Measurements from ENCODE around the gene SNRPA.
A peak's percentile ranks its signal among the peaks of the same experiment; 100 is the strongest.

Gene SNRPA

DNA sequence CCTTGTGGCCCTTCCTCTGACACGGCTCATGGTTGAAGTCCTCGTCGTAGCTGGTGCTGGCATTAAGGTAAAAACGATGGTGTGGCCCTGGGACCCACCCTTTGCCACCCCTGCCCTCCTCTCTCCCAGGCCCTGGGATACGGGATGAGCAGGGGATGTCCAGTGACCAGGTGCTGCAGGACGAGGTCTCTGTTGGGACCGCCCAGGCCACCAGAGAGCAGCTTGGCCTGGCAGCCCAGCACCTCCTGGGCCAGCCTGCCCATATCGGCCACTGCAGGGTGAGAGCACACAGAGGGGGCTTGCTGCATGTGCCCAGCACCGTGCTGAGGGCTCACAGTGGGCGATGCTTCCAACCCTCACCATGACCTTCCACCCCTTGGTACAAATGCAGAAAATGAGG lies 7.1 kb upstream of the SNRPA start:
- H3K4ac ChIP-seq (ENCODE audit: low read depth, low read length) = no peak overlapping the region
- no peak overlapping the region for H3K4me2 ChIP-seq (ENCODE audit: low read length)
- H3K27ac ChIP-seq (ENCODE audit: low read depth, low read length) = no peak overlapping the region
- H3K18ac ChIP-seq (ENCODE audit: low read length) = no peak overlapping the region
- no peak overlapping the region for H2BK120ac ChIP-seq (ENCODE audit: insufficient read depth, low read length, poor library complexity)
- no peak overlapping the region for H2BK5ac ChIP-seq (ENCODE audit: low read depth, low read length, poor library complexity)
- no peak for DNase-seq
- no peak overlapping the region for H4K12ac ChIP-seq (ENCODE audit: low read depth, low read length)
- no peaks in the 10 kb centered on the region for H3K27me3 ChIP-seq (ENCODE audit: insufficient read depth, low read length)
- peak overlapping the region; percentile 22 for H2BK12ac ChIP-seq (ENCODE audit: low read length)
- H2AFZ ChIP-seq (ENCODE audit: insufficient read depth, low read length, poor library complexity) = no peak overlapping the region
- no CpG with 5 or more reads among the region's 10 CpGs for WGBS (ENCODE audit: extremely low coverage, insufficient coverage, insufficient read length)
- peaks cover 17 to 20% of the 10 kb centered on the region in 2 experiments for H3K36me3 ChIP-seq (ENCODE audit: control insufficient read depth in 1 of 2, insufficient read depth in 2 of 2, low read length in 2 of 2)
- H3K4me1 ChIP-seq (ENCODE audit: control insufficient read depth in 1 of 2, insufficient read depth in 2 of 2, low read length in 2 of 2) = peaks cover 18 to 22% of the 10 kb centered on the region in 2 experiments
- H3K9me3 ChIP-seq (ENCODE audit: insufficient read depth, low read depth, low read length) = no peaks in the 10 kb centered on the region
- H3K9ac ChIP-seq (ENCODE audit: low read length) = no peak overlapping the region
- no peak overlapping the region for H4K91ac ChIP-seq (ENCODE audit: low read depth, low read length)
- no peak overlapping the region for H3K14ac ChIP-seq (ENCODE audit: low read length)
- no peak overlapping the region for H3K4me3 ChIP-seq (ENCODE audit: low read depth, low read length)
- H3K79me1 ChIP-seq (ENCODE audit: low read length) = peaks cover 9% of the 10 kb centered on the region
- H3K79me2 ChIP-seq (ENCODE audit: control insufficient read depth, insufficient read depth, low read length, poor library complexity) = no peaks in the 10 kb centered on the region
- H2AK5ac ChIP-seq (ENCODE audit: low read length) = no peak overlapping the region
- no peak overlapping the region for H3K23ac ChIP-seq (ENCODE audit: low read length)
- H4K8ac ChIP-seq (ENCODE audit: low read depth, low read length) = no peak overlapping the region

DNA sequence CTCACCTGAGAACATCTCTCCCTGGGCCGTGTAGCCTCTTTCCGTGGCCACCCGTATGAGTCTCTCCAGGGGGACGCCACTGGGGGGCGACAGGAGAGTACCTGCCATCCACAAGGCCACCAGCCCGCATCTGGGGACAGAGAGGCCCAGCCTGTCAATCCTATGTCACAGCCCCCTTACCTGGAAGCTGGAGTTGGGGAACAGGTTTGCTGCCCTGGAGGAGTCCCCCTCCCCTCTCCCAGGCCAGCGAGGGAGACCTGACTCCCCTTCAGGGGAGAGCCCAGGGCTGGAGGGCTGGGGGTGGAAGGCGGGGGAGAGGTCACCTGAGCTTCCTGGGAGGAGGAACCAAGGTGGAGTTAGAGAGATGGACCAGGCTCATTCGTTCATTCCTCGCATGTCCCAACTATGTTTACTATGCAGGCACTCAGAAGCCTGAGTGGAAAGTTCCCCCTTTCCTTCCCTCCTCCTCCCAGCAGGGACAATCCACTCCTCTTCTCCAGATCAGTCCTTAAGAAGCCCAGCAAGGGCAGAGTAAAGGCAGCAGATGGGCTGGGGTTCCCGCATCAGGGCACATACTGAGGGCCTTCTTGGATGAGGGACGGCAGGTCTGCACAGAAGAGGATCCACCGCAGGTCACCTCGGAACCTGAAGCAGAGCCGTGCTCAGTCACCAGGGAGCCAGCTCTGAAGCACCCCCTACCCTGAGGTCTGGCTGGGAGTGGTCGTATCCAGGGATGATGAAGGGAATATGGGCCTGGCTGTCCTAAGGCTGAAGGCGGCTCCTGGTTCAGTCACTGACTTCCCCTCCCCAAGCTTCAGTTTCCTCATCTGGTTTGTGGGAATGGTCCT lies 6.2 kb upstream of the SNRPA start:
- peak overlapping the region; percentile 7 for H2AK5ac ChIP-seq (ENCODE audit: low read length)
- H3K14ac ChIP-seq (ENCODE audit: low read length) = peak overlapping the region; percentile 54
- no peak overlapping the region for H3K4me3 ChIP-seq (ENCODE audit: low read depth, low read length)
- H3K79me1 ChIP-seq (ENCODE audit: low read length) = peaks cover 14% of the 10 kb centered on the region
- peak overlapping the region; percentile 15 for H3K9ac ChIP-seq (ENCODE audit: low read length)
- peak overlapping the region; percentile 1 for H3K4ac ChIP-seq (ENCODE audit: low read depth, low read length)
- peak overlapping the region; percentile 50 for H2BK5ac ChIP-seq (ENCODE audit: low read depth, low read length, poor library complexity)
- H3K18ac ChIP-seq (ENCODE audit: low read length) = peak overlapping the region; percentile 19
- peaks cover 26 to 30% of the 10 kb centered on the region in 2 experiments for H3K4me1 ChIP-seq (ENCODE audit: control insufficient read depth in 1 of 2, insufficient read depth in 2 of 2, low read length in 2 of 2)
- H2BK120ac ChIP-seq (ENCODE audit: insufficient read depth, low read length, poor library complexity) = peak overlapping the region; percentile 14
- no peak overlapping the region for H3K23ac ChIP-seq (ENCODE audit: low read length)
- H4K91ac ChIP-seq (ENCODE audit: low read depth, low read length) = peak overlapping the region; percentile 84
- peak overlapping the region; percentile 32 for H3K4me2 ChIP-seq (ENCODE audit: low read length)
- peak overlapping the region; percentile 78 for H3K27ac ChIP-seq (ENCODE audit: low read depth, low read length)
- no peaks in the 10 kb centered on the region for H3K9me3 ChIP-seq (ENCODE audit: insufficient read depth, low read depth, low read length)
- H4K12ac ChIP-seq (ENCODE audit: low read depth, low read length) = peak overlapping the region; percentile 9
- H3K27me3 ChIP-seq (ENCODE audit: insufficient read depth, low read length) = no peaks in the 10 kb centered on the region
- H3K36me3 ChIP-seq (ENCODE audit: control insufficient read depth in 1 of 2, insufficient read depth in 2 of 2, low read length in 2 of 2) = peaks cover 9 to 12% of the 10 kb centered on the region in 2 experiments
- no CpG with 5 or more reads among the region's 17 CpGs for WGBS (ENCODE audit: extremely low coverage, insufficient coverage, insufficient read length)
- H3K79me2 ChIP-seq (ENCODE audit: control insufficient read depth, insufficient read depth, low read length, poor library complexity) = peaks cover 4% of the 10 kb centered on the region
- peak overlapping the region; percentile 59 for H4K8ac ChIP-seq (ENCODE audit: low read depth, low read length)
- H2BK12ac ChIP-seq (ENCODE audit: low read length) = peak overlapping the region; percentile 1
- peak; percentile 48 to 71 for DNase-seq
- no peak overlapping the region for H2AFZ ChIP-seq (ENCODE audit: insufficient read depth, low read length, poor library complexity)

DNA sequence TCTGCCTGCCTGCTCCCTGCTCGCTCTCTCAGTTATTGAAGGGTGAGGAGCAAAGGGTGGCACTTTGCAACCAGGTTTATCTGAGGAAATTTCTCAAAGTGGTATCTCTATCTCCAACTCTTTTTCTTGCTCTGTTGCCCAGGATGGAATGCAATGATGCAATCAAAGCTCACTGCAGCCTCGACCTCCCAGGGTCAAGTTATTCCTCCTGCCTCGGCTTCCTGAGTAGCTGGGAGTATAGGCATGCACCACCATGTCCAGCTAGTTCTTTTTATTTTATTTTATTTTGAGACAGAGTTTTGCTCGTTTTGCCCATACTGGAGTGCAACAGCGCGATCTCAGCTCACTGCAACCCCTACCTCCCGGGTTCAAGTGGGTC lies 5.6 kb upstream of the SNRPA start:
- peak overlapping the region; percentile 54 for H3K14ac ChIP-seq (ENCODE audit: low read length)

DNA sequence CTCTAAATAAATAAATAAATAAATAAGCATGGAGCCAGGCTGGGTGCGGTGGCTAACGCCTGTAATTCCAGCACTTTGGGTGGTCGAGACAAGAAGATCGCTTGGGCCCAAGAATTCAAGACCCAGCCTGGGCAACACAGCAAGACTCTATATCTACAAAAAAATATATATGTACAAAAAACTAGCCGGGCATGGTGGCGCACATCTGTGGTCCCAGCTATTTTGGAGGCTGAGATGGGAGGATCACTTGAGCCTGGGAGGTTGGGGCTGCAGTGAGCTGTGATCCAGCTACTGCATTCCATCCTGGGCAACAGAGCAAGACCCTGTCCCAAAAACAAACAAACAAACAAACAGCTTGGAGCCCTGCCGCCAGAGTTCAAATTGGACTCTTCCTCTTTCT lies 3.5 kb upstream of the SNRPA start:
- H3K9ac ChIP-seq (ENCODE audit: low read length) = no peak overlapping the region
- no peak overlapping the region for H3K23ac ChIP-seq (ENCODE audit: low read length)
- no peaks in the 10 kb centered on the region for H3K27me3 ChIP-seq (ENCODE audit: insufficient read depth, low read length)
- H2AFZ ChIP-seq (ENCODE audit: insufficient read depth, low read length, poor library complexity) = no peak overlapping the region
- peaks cover 28% of the 10 kb centered on the region for H3K79me1 ChIP-seq (ENCODE audit: low read length)
- H3K36me3 ChIP-seq (ENCODE audit: control insufficient read depth in 1 of 2, insufficient read depth in 2 of 2, low read length in 2 of 2) = no peaks in the 10 kb centered on the region
- H3K4me3 ChIP-seq (ENCODE audit: low read depth, low read length) = no peak overlapping the region
- peaks cover 17% of the 10 kb centered on the region for H3K79me2 ChIP-seq (ENCODE audit: control insufficient read depth, insufficient read depth, low read length, poor library complexity)
- H2BK12ac ChIP-seq (ENCODE audit: low read length) = no peak overlapping the region
- no peak overlapping the region for H3K4me2 ChIP-seq (ENCODE audit: low read length)
- H2BK5ac ChIP-seq (ENCODE audit: low read depth, low read length, poor library complexity) = no peak overlapping the region
- DNase-seq = no peak
- no peak overlapping the region for H2AK5ac ChIP-seq (ENCODE audit: low read length)
- H3K9me3 ChIP-seq (ENCODE audit: insufficient read depth, low read depth, low read length) = no peaks in the 10 kb centered on the region
- H4K91ac ChIP-seq (ENCODE audit: low read depth, low read length) = no peak overlapping the region
- H3K18ac ChIP-seq (ENCODE audit: low read length) = no peak overlapping the region
- no peak overlapping the region for H2BK120ac ChIP-seq (ENCODE audit: insufficient read depth, low read length, poor library complexity)
- no peak overlapping the region for H3K14ac ChIP-seq (ENCODE audit: low read length)
- H3K27ac ChIP-seq (ENCODE audit: low read depth, low read length) = no peak overlapping the region
- no CpG with 5 or more reads among the region's 7 CpGs for WGBS (ENCODE audit: extremely low coverage, insufficient coverage, insufficient read length)
- no peak overlapping the region for H4K8ac ChIP-seq (ENCODE audit: low read depth, low read length)
- H4K12ac ChIP-seq (ENCODE audit: low read depth, low read length) = no peak overlapping the region
- no peak overlapping the region for H3K4ac ChIP-seq (ENCODE audit: low read depth, low read length)
- H3K4me1 ChIP-seq (ENCODE audit: control insufficient read depth in 1 of 2, insufficient read depth in 2 of 2, low read length in 2 of 2) = peaks cover 30 to 31% of the 10 kb centered on the region in 2 experiments

More for the DNA sequence above, 5.6 kb upstream of the SNRPA start:
- DNase-seq = peak in 1 of 2 donors; percentile 66
- no peak overlapping the region for H4K12ac ChIP-seq (ENCODE audit: low read depth, low read length)
- no peak overlapping the region for H3K4ac ChIP-seq (ENCODE audit: low read depth, low read length)
- H2BK5ac ChIP-seq (ENCODE audit: low read depth, low read length, poor library complexity) = peak overlapping the region; percentile 50
- H3K36me3 ChIP-seq (ENCODE audit: control insufficient read depth in 1 of 2, insufficient read depth in 2 of 2, low read length in 2 of 2) = peaks cover 3 to 5% of the 10 kb centered on the region in 2 experiments
- H4K91ac ChIP-seq (ENCODE audit: low read depth, low read length) = peak overlapping the region; percentile 84
- H4K8ac ChIP-seq (ENCODE audit: low read depth, low read length) = peak overlapping the region; percentile 59
- H2BK12ac ChIP-seq (ENCODE audit: low read length) = no peak overlapping the region
- WGBS (ENCODE audit: extremely low coverage, insufficient coverage, insufficient read length) = no CpG with 5 or more reads among the region's 7 CpGs
- H3K23ac ChIP-seq (ENCODE audit: low read length) = no peak overlapping the region
- H2AFZ ChIP-seq (ENCODE audit: insufficient read depth, low read length, poor library complexity) = no peak overlapping the region
- no peak overlapping the region for H3K4me3 ChIP-seq (ENCODE audit: low read depth, low read length)
- H3K18ac ChIP-seq (ENCODE audit: low read length) = peak overlapping the region; percentile 19
- H3K27me3 ChIP-seq (ENCODE audit: insufficient read depth, low read length) = no peaks in the 10 kb centered on the region
- no peak overlapping the region for H3K9ac ChIP-seq (ENCODE audit: low read length)
- peak overlapping the region; percentile 14 for H2BK120ac ChIP-seq (ENCODE audit: insufficient read depth, low read length, poor library complexity)
- H3K27ac ChIP-seq (ENCODE audit: low read depth, low read length) = peak overlapping the region; percentile 78
- H2AK5ac ChIP-seq (ENCODE audit: low read length) = peak overlapping the region; percentile 7
- H3K79me2 ChIP-seq (ENCODE audit: control insufficient read depth, insufficient read depth, low read length, poor library complexity) = peaks cover 7% of the 10 kb centered on the region
- H3K4me2 ChIP-seq (ENCODE audit: low read length) = peak overlapping the region; percentile 32
- peaks cover 19% of the 10 kb centered on the region for H3K79me1 ChIP-seq (ENCODE audit: low read length)
- H3K9me3 ChIP-seq (ENCODE audit: insufficient read depth, low read depth, low read length) = no peaks in the 10 kb centered on the region
- peaks cover 30 to 31% of the 10 kb centered on the region in 2 experiments for H3K4me1 ChIP-seq (ENCODE audit: control insufficient read depth in 1 of 2, insufficient read depth in 2 of 2, low read length in 2 of 2)
